C4-2B (cell line): Measurements from ENCODE around the gene RPS14.

Experiments
- CTCF ChIP-seq: fragments of 450-650 bp; conservative IDR thresholded peaks from 2 replicates; pipeline ENCODE4 v1.5.1; 2017; ENCODE audit warnings: mild to moderate bottlenecking
- ZFX ChIP-seq: fragments of 450-650 bp; IDR thresholded peaks from 2 replicates; pipeline ENCODE4 v1.6.1; 2017

- TF ChIP-seq CTCF (no peak), ZFX (no peak)
These were observed 36.2 kb downstream of the RPS14 start for GRCh38 chr5:150413176-150413901.
